ENCODE results near the gene HYLS1. TPM values are rescaled to one million over a fixed set of nuclear protein-coding genes. Genes with fewer than 3 reads are reported as not detected.

The HYLS1 gene
- total RNA-seq, 2 experiments from 2014 or later, result 7.2 to 9.3 TPM

DNA sequence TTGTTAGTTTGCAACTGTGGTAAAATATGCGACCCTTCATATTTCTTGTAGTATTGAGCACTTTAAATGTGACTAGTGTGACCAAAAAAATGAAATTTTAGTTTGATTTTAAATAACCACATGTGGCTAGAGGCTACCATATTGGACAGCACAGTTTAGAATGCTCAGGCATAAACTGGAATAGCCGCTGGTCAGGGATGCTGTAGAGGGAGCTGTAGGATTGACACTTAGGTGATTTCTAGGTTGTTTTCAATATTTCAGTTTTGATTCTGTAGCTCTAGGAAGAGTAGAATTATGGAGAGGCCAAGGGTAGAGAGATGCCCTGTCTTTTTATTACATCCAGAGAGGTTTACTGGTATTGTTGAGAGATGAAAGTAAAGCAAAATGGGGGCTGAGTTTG lies 47.6 kb downstream of the HYLS1 start:
- no peak for ATAC-seq
- H3K9me3 Mint-ChIP-seq (ENCODE audit: low read depth), result no peaks in the 10 kb centered on the region
- intact Hi-C loops (cut with DNase I, micrococcal nuclease), result no loop called here
- peaks cover 3% of the 10 kb centered on the region for H3K27me3 Mint-ChIP-seq
- CTCF ChIA-PET, result no interaction called here
- no peak for DNase-seq
- H3K36me3 Mint-ChIP-seq (ENCODE audit: low read depth), result no peaks in the 10 kb centered on the region
- H3K4me3 Mint-ChIP-seq, result no peak overlapping the region
- POLR2A ChIA-PET, result no interaction called here
- H3K4me1 Mint-ChIP-seq, result peaks cover 4% of the 10 kb centered on the region
- H3K27ac Mint-ChIP-seq, result no peak overlapping the region

GRCh38 chr11:125935618-125936199 lies 48.2 kb downstream of the HYLS1 start:
- H3K27me3 Mint-ChIP-seq, result no peaks in the 10 kb centered on the region
- ChIA-PET POLR2A (no interaction called here), CTCF (no interaction called here)
- no peak overlapping the region for H3K27ac Mint-ChIP-seq
- H3K4me1 Mint-ChIP-seq, result peaks cover 4% of the 10 kb centered on the region
- no peaks in the 10 kb centered on the region for H3K36me3 Mint-ChIP-seq (ENCODE audit: low read depth)
- H3K4me3 Mint-ChIP-seq, result no peak overlapping the region
- no peaks in the 10 kb centered on the region for H3K9me3 Mint-ChIP-seq (ENCODE audit: low read depth)
- intact Hi-C loops (cut with DNase I, micrococcal nuclease), result no loop called here
- DNase-seq (no peak), ATAC-seq (no peak)

DNA sequence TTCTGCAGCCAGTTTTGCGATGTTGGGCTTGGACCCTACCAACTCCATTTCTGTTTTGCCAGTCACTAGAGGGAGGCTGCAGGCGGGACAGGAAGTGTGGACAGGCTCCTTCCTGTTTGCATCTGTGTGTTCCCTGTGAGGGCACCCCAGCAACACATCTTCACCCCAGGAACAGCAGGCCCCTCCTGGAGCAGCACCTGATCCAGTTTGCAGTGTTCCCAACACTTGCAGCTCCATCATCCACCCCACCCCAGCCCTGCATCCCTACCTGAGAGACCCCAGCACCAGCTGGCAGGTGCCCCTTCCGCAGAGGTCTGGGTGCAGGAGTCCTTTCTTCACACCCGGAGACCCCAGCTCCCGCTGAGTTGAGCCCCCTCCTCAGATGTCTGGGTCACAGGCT lies 51.0 kb downstream of the HYLS1 start:
- Mint-ChIP-seq H3K27ac (no peak overlapping the region), H3K27me3 (no peaks in the 10 kb centered on the region), H3K4me3 (no peak overlapping the region), H3K9me3 (ENCODE audit: low read depth) (no peaks in the 10 kb centered on the region), H3K4me1 (peaks cover 10% of the 10 kb centered on the region), H3K36me3 (ENCODE audit: low read depth) (no peaks in the 10 kb centered on the region)
- DNase-seq, result peak; percentile 16
- POLR2A ChIA-PET, result no interaction called here
- CTCF ChIA-PET, result interaction anchor here (0.6 to 1.6 kb wide), 3 partner anchors 10 to 255 kb away, joined by 3 to 5 read pairs (median 4); no protein-coding TSS in a partner anchor
- peak; percentile 47 for ATAC-seq
- intact Hi-C loops (cut with DNase I, micrococcal nuclease), result no loop called here

DNA sequence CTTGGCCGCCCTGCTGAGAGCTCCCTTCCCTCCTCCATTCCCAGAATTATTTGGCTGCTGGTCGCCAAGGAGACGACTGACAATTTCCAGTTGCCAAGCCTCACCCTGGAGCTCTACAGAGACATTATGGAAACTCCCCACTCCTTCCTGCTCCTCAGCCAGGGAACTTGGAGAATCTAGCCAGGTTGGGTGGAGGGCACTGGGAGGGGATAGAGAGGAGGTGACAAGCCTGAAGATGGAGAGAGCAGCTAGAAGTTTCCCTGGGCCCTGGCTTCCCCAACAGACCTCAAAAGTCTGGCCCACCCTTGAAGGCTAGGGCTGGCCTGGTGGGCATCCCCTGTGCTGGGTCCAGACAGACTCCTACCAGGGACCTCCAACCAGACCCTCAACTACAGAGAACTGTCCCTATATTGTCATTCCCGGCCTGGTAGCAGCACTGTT lies 51.6 kb downstream of the HYLS1 start:
- POLR2A ChIA-PET, result no interaction called here
- DNase-seq (no peak), ATAC-seq (no peak)
- no peaks in the 10 kb centered on the region for H3K36me3 Mint-ChIP-seq (ENCODE audit: low read depth)
- no peak overlapping the region for H3K27ac Mint-ChIP-seq
- H3K4me1 Mint-ChIP-seq, result peaks cover 10% of the 10 kb centered on the region
- CTCF ChIA-PET, result interaction anchor here (0.7 to 1.6 kb wide), 4 partner anchors 11 to 291 kb away, joined by 3 to 5 read pairs (median 4); partner anchors contain the start of gene CDON
- H3K4me3 Mint-ChIP-seq, result no peak overlapping the region
- H3K27me3 Mint-ChIP-seq, result no peaks in the 10 kb centered on the region
- intact Hi-C loops (cut with DNase I, micrococcal nuclease), result no loop called here
- no peaks in the 10 kb centered on the region for H3K9me3 Mint-ChIP-seq (ENCODE audit: low read depth)

DNA sequence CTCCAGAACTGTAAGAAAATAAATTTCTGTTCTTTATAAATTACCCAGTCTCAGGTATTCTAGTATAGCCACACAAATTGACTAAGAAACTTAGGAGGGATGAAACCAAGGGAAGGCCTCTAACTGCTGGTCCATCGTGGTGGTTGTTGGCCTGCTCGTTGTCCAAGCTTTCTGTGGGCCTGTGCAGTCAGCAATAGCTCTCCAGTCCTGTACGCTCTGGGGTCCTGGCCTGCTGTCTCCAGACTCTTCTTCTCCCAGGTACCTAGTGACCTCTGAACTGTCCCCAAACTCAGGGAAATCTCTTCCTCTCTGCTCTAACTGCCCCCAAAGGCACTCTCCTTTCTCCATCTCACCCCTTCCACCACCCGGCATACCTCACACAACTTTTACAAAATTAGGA lies 52.7 kb downstream of the HYLS1 start:
- H3K27ac Mint-ChIP-seq, result no peak overlapping the region
- H3K27me3 Mint-ChIP-seq, result no peaks in the 10 kb centered on the region
- ATAC-seq, result no peak
- ChIA-PET POLR2A (no interaction called here), CTCF (interaction anchor here (0.6 to 1.5 kb wide), 4 partner anchors 174 to 349 kb away, joined by 3 to 6 read pairs (median 5); no protein-coding TSS in a partner anchor)
- no peak for DNase-seq
- H3K4me1 Mint-ChIP-seq, result peaks cover 10% of the 10 kb centered on the region
- intact Hi-C loops (cut with DNase I, micrococcal nuclease), result loop anchor here (5.0 kb wide), 2 partner anchors 177 to 252 kb away; no protein-coding TSS in a partner anchor
- no peaks in the 10 kb centered on the region for H3K9me3 Mint-ChIP-seq (ENCODE audit: low read depth)
- H3K36me3 Mint-ChIP-seq (ENCODE audit: low read depth), result no peaks in the 10 kb centered on the region
- H3K4me3 Mint-ChIP-seq, result no peak overlapping the region

DNA sequence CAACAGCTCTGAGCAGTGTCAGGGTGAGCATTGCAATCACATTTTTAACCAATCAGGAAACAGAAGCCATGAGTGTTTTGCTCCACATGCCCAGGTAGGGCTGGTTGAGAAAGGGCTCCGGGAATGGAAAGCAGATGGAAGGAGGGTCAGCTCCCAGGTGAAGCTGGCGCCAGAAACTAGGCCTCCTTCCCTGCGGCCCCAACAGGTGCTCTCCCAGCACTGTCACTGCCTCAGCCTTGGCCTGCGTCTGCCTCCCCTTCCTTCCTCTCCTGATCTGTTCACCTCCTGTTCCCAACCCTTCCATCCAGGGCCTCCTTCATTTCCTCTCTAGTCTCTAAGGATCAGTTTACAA lies 53.8 kb downstream of the HYLS1 start:
- no peak overlapping the region for H3K27ac Mint-ChIP-seq
- DNase-seq (no peak), ATAC-seq (no peak)
- no peaks in the 10 kb centered on the region for H3K27me3 Mint-ChIP-seq
- no peak overlapping the region for H3K4me3 Mint-ChIP-seq
- H3K9me3 Mint-ChIP-seq (ENCODE audit: low read depth), result no peaks in the 10 kb centered on the region
- ChIA-PET CTCF (interaction anchor here (0.6 to 4.2 kb wide), 5 partner anchors 9 to 260 kb away, joined by 4 to 25 read pairs (median 4); no protein-coding TSS in a partner anchor), POLR2A (no interaction called here)
- intact Hi-C loops (cut with DNase I, micrococcal nuclease), result loop anchor here (5.0 kb wide), 2 partner anchors 176 to 251 kb away; no protein-coding TSS in a partner anchor
- no peaks in the 10 kb centered on the region for H3K36me3 Mint-ChIP-seq (ENCODE audit: low read depth)
- H3K4me1 Mint-ChIP-seq, result peaks cover 10% of the 10 kb centered on the region

GRCh38 chr11:125941619-125942611 lies 54.4 kb downstream of the HYLS1 start:
- ChIA-PET POLR2A (no interaction called here), CTCF (interaction anchor here (0.7 to 4.2 kb wide), 7 partner anchors 10 to 259 kb away, joined by 3 to 25 read pairs (median 4); no protein-coding TSS in a partner anchor)
- DNase-seq (peak; percentile 75), ATAC-seq (peak; percentile 92)
- H3K4me1 Mint-ChIP-seq, result peaks cover 10% of the 10 kb centered on the region
- no peaks in the 10 kb centered on the region for H3K27me3 Mint-ChIP-seq
- H3K4me3 Mint-ChIP-seq, result no peak overlapping the region
- H3K9me3 Mint-ChIP-seq (ENCODE audit: low read depth), result no peaks in the 10 kb centered on the region
- intact Hi-C loops (cut with DNase I, micrococcal nuclease), result loop anchor here (1.0 to 5.0 kb wide), 3 partner anchors 175 to 252 kb away; no protein-coding TSS in a partner anchor
- no peak overlapping the region for H3K27ac Mint-ChIP-seq
- H3K36me3 Mint-ChIP-seq (ENCODE audit: low read depth), result no peaks in the 10 kb centered on the region

- CTCF ChIA-PET, result interaction anchor here (0.5 to 4.2 kb wide), 7 partner anchors 13 to 447 kb away, joined by 3 to 25 read pairs (median 4); no protein-coding TSS in a partner anchor
Measured at GRCh38 chr11:125942771-125943428, 55.4 kb downstream of the HYLS1 start.

DNA sequence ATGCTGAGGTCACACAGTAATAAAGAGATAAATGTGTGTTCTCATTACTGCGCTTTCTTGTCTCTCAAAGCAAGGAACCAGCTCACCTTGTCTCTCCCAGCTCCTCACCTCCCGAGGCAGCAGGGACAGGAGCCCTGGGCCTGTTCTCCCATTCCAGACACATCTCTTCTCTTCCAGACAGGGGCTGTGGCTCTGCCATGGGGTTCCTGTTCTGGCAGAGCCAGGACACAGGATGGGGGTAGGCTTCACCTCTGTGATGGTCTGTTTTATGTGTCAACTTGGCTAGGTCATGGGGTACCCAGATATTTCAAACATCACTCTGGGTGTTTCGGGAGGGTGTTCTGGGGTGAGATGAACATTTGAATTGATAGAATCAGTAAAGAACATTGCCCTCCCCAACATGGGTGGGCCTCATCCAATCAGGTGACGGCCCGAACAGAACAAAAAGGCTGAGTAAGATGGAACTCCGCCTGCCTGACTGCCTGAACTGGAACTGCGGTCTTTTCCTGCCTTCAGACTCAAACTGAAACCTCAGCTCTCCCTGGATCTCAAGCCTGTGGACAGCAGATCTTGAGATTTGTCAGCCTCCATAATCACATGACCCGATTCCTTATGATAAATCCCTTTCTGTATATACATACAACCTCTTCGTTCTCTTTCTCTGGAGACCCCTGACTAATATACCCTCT lies 56.3 kb downstream of the HYLS1 start:
- no peaks in the 10 kb centered on the region for H3K36me3 Mint-ChIP-seq (ENCODE audit: low read depth)
- DNase-seq (no peak), ATAC-seq (no peak)
- CTCF ChIA-PET, result interaction anchor here (0.7 to 4.2 kb wide), 4 partner anchors 15 to 249 kb away, joined by 3 to 25 read pairs (median 4); no protein-coding TSS in a partner anchor
- H3K27me3 Mint-ChIP-seq, result no peaks in the 10 kb centered on the region
- POLR2A ChIA-PET, result interaction anchor here (0.7 kb wide), 1 partner anchor 710 kb away, joined by 3 read pairs; no protein-coding TSS in a partner anchor
- peaks cover 7% of the 10 kb centered on the region for H3K4me1 Mint-ChIP-seq
- no peaks in the 10 kb centered on the region for H3K9me3 Mint-ChIP-seq (ENCODE audit: low read depth)
- no peak overlapping the region for H3K27ac Mint-ChIP-seq
- no peak overlapping the region for H3K4me3 Mint-ChIP-seq
- intact Hi-C loops (cut with DNase I, micrococcal nuclease), result loop anchor here (5.0 kb wide), 2 partner anchors 173 to 248 kb away; no protein-coding TSS in a partner anchor

More at GRCh38 chr11:125942771-125943428, 55.4 kb downstream of the HYLS1 start:
- POLR2A ChIA-PET, result interaction anchor here (0.7 kb wide), 1 partner anchor 711 kb away, joined by 3 read pairs; no protein-coding TSS in a partner anchor
- intact Hi-C loops (cut with DNase I, micrococcal nuclease), result loop anchor here (1.0 to 5.0 kb wide), 3 partner anchors 174 to 251 kb away; no protein-coding TSS in a partner anchor
- DNase-seq, result no peak
- peaks cover 10% of the 10 kb centered on the region for H3K4me1 Mint-ChIP-seq
- ATAC-seq, result no peak
- H3K9me3 Mint-ChIP-seq (ENCODE audit: low read depth), result no peaks in the 10 kb centered on the region
- no peaks in the 10 kb centered on the region for H3K27me3 Mint-ChIP-seq
- H3K36me3 Mint-ChIP-seq (ENCODE audit: low read depth), result no peaks in the 10 kb centered on the region
- no peak overlapping the region for H3K4me3 Mint-ChIP-seq
- no peak overlapping the region for H3K27ac Mint-ChIP-seq

DNA sequence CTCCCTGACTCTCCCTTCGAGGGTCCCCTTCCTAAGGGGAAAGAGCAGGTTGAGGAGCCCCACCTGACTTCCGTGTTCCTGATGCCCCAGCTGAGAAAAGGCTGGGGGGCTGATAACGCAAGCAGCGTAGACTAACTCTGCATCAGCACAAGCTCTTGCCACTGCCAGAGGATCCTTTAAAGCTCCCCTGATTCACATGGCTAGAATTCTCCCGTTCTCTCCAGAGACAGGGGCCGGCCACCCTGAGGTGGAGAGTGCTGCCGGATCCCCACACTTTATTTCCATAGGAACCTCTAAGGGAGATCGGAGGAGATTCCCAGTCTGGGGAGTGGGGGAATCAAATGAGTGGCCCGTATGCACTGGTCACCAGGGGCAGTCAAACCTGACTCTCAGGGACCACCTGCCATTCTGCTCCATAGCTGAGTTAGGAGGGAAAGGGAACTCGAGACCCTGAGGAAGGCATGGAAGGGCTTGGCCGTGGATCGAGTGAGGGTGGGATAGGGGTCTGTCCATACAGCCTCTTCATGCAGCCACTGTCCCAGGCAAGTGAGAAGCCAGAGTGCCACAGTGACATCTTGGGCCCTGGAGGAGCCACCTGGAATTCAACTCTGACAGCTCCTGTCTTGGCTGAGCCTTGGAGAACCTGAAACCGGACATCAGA lies 57.0 kb downstream of the HYLS1 start:
- Mint-ChIP-seq H3K27ac (no peak overlapping the region), H3K27me3 (no peaks in the 10 kb centered on the region), H3K36me3 (ENCODE audit: low read depth) (no peaks in the 10 kb centered on the region), H3K4me1 (peaks cover 5% of the 10 kb centered on the region), H3K4me3 (no peak overlapping the region), H3K9me3 (ENCODE audit: low read depth) (no peaks in the 10 kb centered on the region)
- no peak for ATAC-seq
- DNase-seq, result no peak
- ChIA-PET CTCF (interaction anchor here (0.5 to 4.2 kb wide), 2 partner anchors 195 to 249 kb away, joined by 3 to 25 read pairs; no protein-coding TSS in a partner anchor), POLR2A (no interaction called here)
- intact Hi-C loops (cut with DNase I, micrococcal nuclease), result loop anchor here (5.0 kb wide), 2 partner anchors 173 to 248 kb away; no protein-coding TSS in a partner anchor

All from activated CD4-positive, alpha-beta T cell treated with anti-CD3 and anti-CD28 coated beads for 36 hours (primary cell).